OCI-LY1 (cell line): ENCODE data around the gene ATP13A2.
"Not testable (repeated sequence)": the region's sequence is repeated elsewhere in the genome, so short reads cannot be mapped to it uniquely, and the experiment has no call there.

ENCODE experiments used
- H2AFZ ChIP-seq: fragments of 200-600 bp; sonication (generic), shearing (Covaris generic); 2 replicates; pipeline ENCODE4 v1.6.0; 2014; ENCODE audit warnings: antibody characterized with exemption, mild to moderate bottlenecking, low read length
- H3F3A ChIP-seq: fragments of 200-600 bp; sonication (generic), shearing (Covaris generic); 2 replicates; pipeline ENCODE4 v1.6.0; 2014; ENCODE audit warnings: mild to moderate bottlenecking, antibody characterized with exemption, low read length, moderate library complexity; ENCODE audit not compliant: insufficient read depth
- H3K27ac ChIP-seq: fragments of 200-600 bp; sonication (generic); 2 replicates; pipeline ENCODE4 v1.5.1; 2014; ENCODE audit warnings: low read length, mixed run types, mild to moderate bottlenecking, low read depth; ENCODE audit not compliant: poor library complexity, severe bottlenecking
- H3K27me3 ChIP-seq: fragments of 200-600 bp; sonication (generic); 2 replicates; pipeline ENCODE4 v1.6.0; 2014; ENCODE audit warnings: antibody characterized with exemption, mild to moderate bottlenecking, low read length, moderate library complexity; ENCODE audit not compliant: insufficient read depth
- H3K36me3 ChIP-seq: fragments of 200-600 bp; sonication (generic); 2 replicates; pipeline ENCODE4 v1.6.1; 2014; ENCODE audit warnings: mild to moderate bottlenecking, antibody characterized with exemption, low read length, moderate library complexity, mixed read lengths; ENCODE audit not compliant: insufficient read depth
- H3K4me1 ChIP-seq: fragments of 200-600 bp; sonication (generic); 2 replicates; pipeline ENCODE4 v1.5.1; 2014; ENCODE audit warnings: mild to moderate bottlenecking, low read length, moderate library complexity; ENCODE audit not compliant: insufficient read depth, severe bottlenecking
- H3K4me2 ChIP-seq: fragments of 200-600 bp; sonication (generic), shearing (Covaris generic); 2 replicates; pipeline ENCODE4 v1.6.1; 2014; ENCODE audit warnings: low read length
- H3K4me3 ChIP-seq: fragments of 200-600 bp; sonication (generic); 2 replicates; pipeline ENCODE4 v1.5.1; 2014; ENCODE audit warnings: low read length, low read depth, mild to moderate bottlenecking, mixed read lengths; ENCODE audit not compliant: poor library complexity, severe bottlenecking
- H3K79me2 ChIP-seq: fragments of 200-600 bp; shearing (Covaris generic); 2 replicates; pipeline ENCODE4 v1.6.1; 2016; ENCODE audit warnings: mixed run types, low read length, mixed read lengths; ENCODE audit not compliant: insufficient read depth
- H3K9ac ChIP-seq: fragments of 200-600 bp; sonication (generic), shearing (Covaris generic); 2 replicates; pipeline ENCODE4 v1.6.1; 2014; ENCODE audit warnings: mild to moderate bottlenecking, low read length, mixed read lengths
- H3K9me2 ChIP-seq: fragments of 200-600 bp; sonication (generic), shearing (Covaris generic); 2 replicates; pipeline ENCODE4 v1.6.1; 2014; ENCODE audit warnings: low read depth, mild to moderate bottlenecking, low read length, mixed read lengths
- H3K9me3 ChIP-seq: fragments of 200-600 bp; shearing (Covaris generic); 2 replicates; pipeline ENCODE4 v1.6.1; 2014; ENCODE audit warnings: low read length, mixed read lengths
- H4K20me1 ChIP-seq: fragments of 200-600 bp; sonication (generic), shearing (Covaris generic); 2 replicates; pipeline ENCODE4 v1.6.0; 2016; ENCODE audit warnings: mild to moderate bottlenecking, low read length; ENCODE audit not compliant: insufficient read depth
- CTCF ChIP-seq: fragments of 200-600 bp; sonication (generic), shearing (Covaris generic); IDR thresholded peaks from 2 replicates; pipeline ENCODE4 v1.5.1; 2017; ENCODE audit warnings: mild to moderate bottlenecking, antibody characterized with exemption, low read length, moderate library complexity, mixed read lengths
- EZH2 ChIP-seq: fragments of 200-600 bp; sonication (generic), shearing (Covaris generic); IDR thresholded peaks from 2 replicates; pipeline ENCODE4 v1.8.0; 2017; ENCODE audit warnings: borderline replicate concordance, mixed run types, mild to moderate bottlenecking, antibody characterized with exemption, low read length, moderate library complexity, mixed read lengths

Gene ATP13A2

GRCh38 chr1:16938351-16939321 lies 73.1 kb downstream of the ATP13A2 start:
- H3K79me2 ChIP-seq, result no peaks in the 10 kb centered on the region
- no peaks in the 10 kb centered on the region for H3K9me2 ChIP-seq
- H4K20me1 ChIP-seq, result no peaks in the 10 kb centered on the region
- no peak overlapping the region for H3K9ac ChIP-seq
- H3K27ac ChIP-seq, result no peak overlapping the region
- H3K4me1 ChIP-seq, result no peaks in the 10 kb centered on the region
- H3K9me3 ChIP-seq, result no peaks in the 10 kb centered on the region
- no peak overlapping the region for H2AFZ ChIP-seq
- H3F3A ChIP-seq, result no peaks in the 10 kb centered on the region
- H3K4me3 ChIP-seq, result no peak overlapping the region
- no peak for TF ChIP-seq CTCF
- no peak for TF ChIP-seq EZH2
- H3K4me2 ChIP-seq, result no peak overlapping the region
- no peaks in the 10 kb centered on the region for H3K27me3 ChIP-seq
- no peaks in the 10 kb centered on the region for H3K36me3 ChIP-seq

GRCh38 chr1:16936580-16936979 lies 75.1 kb downstream of the ATP13A2 start:
- not testable (repeated sequence) for H4K20me1 ChIP-seq, H3K4me2 ChIP-seq, H3K4me3 ChIP-seq, H3K36me3 ChIP-seq, H3K9ac ChIP-seq, H3K79me2 ChIP-seq, H3K27me3 ChIP-seq, H2AFZ ChIP-seq, H3K4me1 ChIP-seq, H3K9me2 ChIP-seq, H3K27ac ChIP-seq, H3K9me3 ChIP-seq, H3F3A ChIP-seq
